ENCODE measurements around the gene LNPEP.

DNA sequence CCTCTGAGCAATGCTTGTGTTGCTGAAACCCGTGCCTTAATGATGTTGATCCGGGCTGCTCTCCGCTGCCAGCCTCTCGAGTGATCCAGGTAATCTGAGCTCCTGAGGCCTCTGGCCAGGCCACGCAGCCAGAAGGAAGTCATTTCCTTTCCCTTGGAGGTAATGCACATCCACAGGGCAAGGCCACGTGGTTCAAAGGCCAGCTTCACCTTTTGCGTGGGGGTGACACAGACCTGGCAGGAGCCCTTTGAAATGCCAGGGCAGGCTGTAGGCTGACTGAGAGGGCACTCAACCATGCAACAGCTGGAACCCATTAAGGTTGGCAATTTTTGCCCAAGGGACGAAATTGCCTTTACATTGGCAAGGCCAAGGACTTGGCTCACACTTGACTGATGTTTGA, 126.2 kb downstream of the LNPEP start:
- TF ChIP-seq EZH2 (IDR thresholded peaks at IDR 0.05) (no peak), POLR2AphosphoS5 (IDR thresholded peaks at IDR 0.05; ENCODE audit: borderline replicate concordance, low read depth, low read length) (no peak)

Measured in SK-N-MC (cell line).